ENCODE data around the gene FIBCD1. TPM values are rescaled to one million over a fixed set of nuclear protein-coding genes. Genes with fewer than 3 reads are reported as not detected.

The FIBCD1 gene
- total and polyA plus RNA-seq, 7 experiments from 2014 or later: not detected

DNA sequence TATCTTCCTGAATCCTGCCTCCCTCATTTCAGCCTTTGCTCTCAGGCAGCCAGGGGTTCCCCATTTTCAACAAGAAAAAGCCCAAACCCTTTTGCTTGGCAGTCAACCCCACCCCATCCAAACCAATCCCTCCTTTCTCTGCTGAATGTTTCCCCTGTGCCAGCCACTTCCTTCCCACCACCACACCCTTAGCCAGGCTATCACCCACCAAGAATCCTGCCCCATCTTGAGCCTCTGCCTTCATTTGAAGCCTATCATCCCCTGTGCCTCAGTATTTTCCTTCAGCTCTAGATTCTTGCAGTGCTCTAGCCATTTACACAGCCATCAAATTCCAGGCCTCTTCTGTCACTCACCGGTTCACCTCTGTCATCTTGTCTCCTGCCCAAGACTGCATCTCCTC, 15.3 kb upstream of the FIBCD1 start:
- peaks cover 0 to 5% (median 0%) of the 10 kb centered on the region in 5 donors for H3K36me3 Mint-ChIP-seq
- H3K4me3 ChIP-seq (ENCODE audit: low read length): no peak overlapping the region
- ChIA-PET POLR2A (no interaction called here), CTCF (no interaction called here)
- intact Hi-C loops (cut with micrococcal nuclease): no loop called here
- ATAC-seq (no peak), DNase-seq (no peak)
- H3K27me3 ChIP-seq (ENCODE audit: control insufficient read depth in 2 of 2, insufficient read depth in 2 of 2, low read length in 2 of 2): no peaks in the 10 kb centered on the region
- peaks cover 0 to 19% (median 2%) of the 10 kb centered on the region in 11 donors for H3K9me3 Mint-ChIP-seq
- no peaks in the 10 kb centered on the region for H3K36me3 ChIP-seq (ENCODE audit: control insufficient read depth in 2 of 3, insufficient read depth in 3 of 3, low read length in 3 of 3)
- peaks cover 0 to 24% (median 19%) of the 10 kb centered on the region in 5 donors for H3K27me3 Mint-ChIP-seq
- H3K4me1 Mint-ChIP-seq: peaks cover 0 to 5% (median 0%) of the 10 kb centered on the region in 7 donors
- H3K27ac ChIP-seq (ENCODE audit: low read depth, low read length): no peak overlapping the region
- no peak overlapping the region for H3K4me3 Mint-ChIP-seq
- no peak overlapping the region for H3K27ac Mint-ChIP-seq
- H3K9me3 ChIP-seq (ENCODE audit: control insufficient read depth in 2 of 3, low read length in 3 of 3): peaks cover 0 to 6% (median 0%) of the 10 kb centered on the region in 3 experiments
- no peaks in the 10 kb centered on the region for H3K4me1 ChIP-seq (ENCODE audit: control insufficient read depth in 2 of 2, insufficient read depth in 2 of 2, low read length in 2 of 2)

GRCh38 chr9:130952065-130952762, 13.2 kb upstream of the FIBCD1 start:
- H3K9me3 ChIP-seq (ENCODE audit: control insufficient read depth in 2 of 3, low read length in 3 of 3): peaks cover 0 to 6% (median 0%) of the 10 kb centered on the region in 3 experiments
- peaks cover 0 to 20% (median 4%) of the 10 kb centered on the region in 11 donors for H3K9me3 Mint-ChIP-seq
- no peak overlapping the region for H3K4me3 ChIP-seq (ENCODE audit: low read length)
- no peaks in the 10 kb centered on the region for H3K27me3 ChIP-seq (ENCODE audit: control insufficient read depth in 2 of 2, insufficient read depth in 2 of 2, low read length in 2 of 2)
- H3K4me3 Mint-ChIP-seq: no peak overlapping the region
- DNase-seq: no peak
- intact Hi-C loops (cut with micrococcal nuclease): no loop called here
- CTCF ChIA-PET: no interaction called here
- H3K4me1 Mint-ChIP-seq: peaks cover 0 to 5% (median 0%) of the 10 kb centered on the region in 7 donors
- H3K36me3 Mint-ChIP-seq: no peaks in the 10 kb centered on the region
- no peaks in the 10 kb centered on the region for H3K36me3 ChIP-seq (ENCODE audit: control insufficient read depth in 2 of 3, insufficient read depth in 3 of 3, low read length in 3 of 3)
- H3K27me3 Mint-ChIP-seq: peaks cover 0 to 41% (median 40%) of the 10 kb centered on the region in 5 donors
- peak overlapping the region in 1 of 9 donors; percentile 66 for H3K27ac Mint-ChIP-seq
- no peaks in the 10 kb centered on the region for H3K4me1 ChIP-seq (ENCODE audit: control insufficient read depth in 2 of 2, insufficient read depth in 2 of 2, low read length in 2 of 2)
- POLR2A ChIA-PET: no interaction called here
- ATAC-seq: no peak
- no peak overlapping the region for H3K27ac ChIP-seq (ENCODE audit: low read depth, low read length)

DNA sequence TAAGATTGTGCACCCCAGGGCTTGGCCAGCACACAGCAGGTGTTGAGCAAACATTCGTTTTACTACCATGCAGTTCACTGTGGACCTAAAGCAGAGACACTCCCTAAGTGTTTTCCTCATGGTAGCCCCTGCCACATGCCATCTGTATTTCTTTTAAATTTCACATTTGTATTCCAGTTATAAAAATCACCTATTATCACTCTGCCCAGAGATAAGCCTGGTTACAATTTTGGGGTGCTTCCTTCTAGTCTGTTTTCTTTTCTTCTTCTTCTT, 10.9 kb upstream of the FIBCD1 start:
- peaks cover 0 to 5% (median 0%) of the 10 kb centered on the region in 7 donors for H3K4me1 Mint-ChIP-seq
- H3K4me3 ChIP-seq (ENCODE audit: low read length): no peak overlapping the region
- peaks cover 0 to 20% (median 4%) of the 10 kb centered on the region in 11 donors for H3K9me3 Mint-ChIP-seq
- intact Hi-C loops (cut with micrococcal nuclease): no loop called here
- ChIA-PET CTCF (no interaction called here), POLR2A (no interaction called here)
- H3K4me1 ChIP-seq (ENCODE audit: control insufficient read depth in 2 of 2, insufficient read depth in 2 of 2, low read length in 2 of 2): no peaks in the 10 kb centered on the region
- H3K27ac ChIP-seq (ENCODE audit: low read depth, low read length): no peak overlapping the region
- no peaks in the 10 kb centered on the region for H3K36me3 ChIP-seq (ENCODE audit: control insufficient read depth in 2 of 3, insufficient read depth in 3 of 3, low read length in 3 of 3)
- peaks cover 7 to 46% (median 43%) of the 10 kb centered on the region in 5 donors for H3K27me3 Mint-ChIP-seq
- no peaks in the 10 kb centered on the region for H3K36me3 Mint-ChIP-seq
- H3K9me3 ChIP-seq (ENCODE audit: control insufficient read depth in 2 of 3, low read length in 3 of 3): peaks cover 0 to 6% (median 0%) of the 10 kb centered on the region in 3 experiments
- ATAC-seq (no peak), DNase-seq (no peak)
- H3K27me3 ChIP-seq (ENCODE audit: control insufficient read depth in 2 of 2, insufficient read depth in 2 of 2, low read length in 2 of 2): no peaks in the 10 kb centered on the region
- no peak overlapping the region for H3K4me3 Mint-ChIP-seq
- no peak overlapping the region for H3K27ac Mint-ChIP-seq

GRCh38 chr9:130949188-130950038, 10.4 kb upstream of the FIBCD1 start:
- peaks cover 7 to 51% (median 43%) of the 10 kb centered on the region in 5 donors for H3K27me3 Mint-ChIP-seq
- H3K36me3 Mint-ChIP-seq: no peaks in the 10 kb centered on the region
- H3K36me3 ChIP-seq (ENCODE audit: control insufficient read depth in 2 of 3, insufficient read depth in 3 of 3, low read length in 3 of 3): no peaks in the 10 kb centered on the region
- ChIA-PET CTCF (no interaction called here), POLR2A (no interaction called here)
- no peak overlapping the region for H3K4me3 Mint-ChIP-seq
- no peak overlapping the region for H3K27ac Mint-ChIP-seq
- peaks cover 0 to 20% (median 4%) of the 10 kb centered on the region in 11 donors for H3K9me3 Mint-ChIP-seq
- ATAC-seq: no peak
- no peaks in the 10 kb centered on the region for H3K4me1 ChIP-seq (ENCODE audit: control insufficient read depth in 2 of 2, insufficient read depth in 2 of 2, low read length in 2 of 2)
- intact Hi-C loops (cut with micrococcal nuclease): no loop called here
- no peak for DNase-seq
- no peak overlapping the region for H3K4me3 ChIP-seq (ENCODE audit: low read length)
- H3K4me1 Mint-ChIP-seq: peaks cover 0 to 5% (median 0%) of the 10 kb centered on the region in 7 donors
- H3K27me3 ChIP-seq (ENCODE audit: control insufficient read depth in 2 of 2, insufficient read depth in 2 of 2, low read length in 2 of 2): no peaks in the 10 kb centered on the region
- H3K9me3 ChIP-seq (ENCODE audit: control insufficient read depth in 2 of 3, low read length in 3 of 3): peaks cover 0 to 6% (median 0%) of the 10 kb centered on the region in 3 experiments
- no peak overlapping the region for H3K27ac ChIP-seq (ENCODE audit: low read depth, low read length)

GRCh38 chr9:130948266-130948665, 9.2 kb upstream of the FIBCD1 start:
- no peak for DNase-seq
- POLR2A ChIA-PET: no interaction called here
- H3K4me3 ChIP-seq (ENCODE audit: low read length): no peak overlapping the region
- H3K36me3 Mint-ChIP-seq: no peaks in the 10 kb centered on the region
- no peak overlapping the region for H3K4me3 Mint-ChIP-seq
- H3K27ac Mint-ChIP-seq: no peak overlapping the region
- H3K9me3 Mint-ChIP-seq: peaks cover 0 to 20% (median 4%) of the 10 kb centered on the region in 11 donors
- no peaks in the 10 kb centered on the region for H3K27me3 ChIP-seq (ENCODE audit: control insufficient read depth in 2 of 2, insufficient read depth in 2 of 2, low read length in 2 of 2)
- H3K4me1 Mint-ChIP-seq: peaks cover 0 to 5% (median 0%) of the 10 kb centered on the region in 7 donors
- no peaks in the 10 kb centered on the region for H3K36me3 ChIP-seq (ENCODE audit: control insufficient read depth in 2 of 3, insufficient read depth in 3 of 3, low read length in 3 of 3)
- H3K27ac ChIP-seq (ENCODE audit: low read depth, low read length): no peak overlapping the region
- intact Hi-C loops (cut with micrococcal nuclease): no loop called here
- H3K4me1 ChIP-seq (ENCODE audit: control insufficient read depth in 2 of 2, insufficient read depth in 2 of 2, low read length in 2 of 2): no peaks in the 10 kb centered on the region
- CTCF ChIA-PET: interaction anchor here (0.6 kb wide), 1 partner anchor 786 kb away, joined by 3 read pairs; no protein-coding TSS in a partner anchor
- H3K27me3 Mint-ChIP-seq: peaks cover 10 to 59% (median 45%) of the 10 kb centered on the region in 5 donors
- H3K9me3 ChIP-seq (ENCODE audit: control insufficient read depth in 2 of 3, low read length in 3 of 3): peaks cover 0 to 6% (median 0%) of the 10 kb centered on the region in 3 experiments
- ATAC-seq: no peak

GRCh38 chr9:130947618-130948140, 8.6 kb upstream of the FIBCD1 start:
- H3K36me3 ChIP-seq (ENCODE audit: control insufficient read depth in 2 of 3, insufficient read depth in 3 of 3, low read length in 3 of 3): no peaks in the 10 kb centered on the region
- H3K9me3 ChIP-seq (ENCODE audit: control insufficient read depth in 2 of 3, low read length in 3 of 3): peaks cover 0 to 6% (median 0%) of the 10 kb centered on the region in 3 experiments
- H3K36me3 Mint-ChIP-seq: no peaks in the 10 kb centered on the region
- POLR2A ChIA-PET: no interaction called here
- H3K9me3 Mint-ChIP-seq: peaks cover 0 to 20% (median 4%) of the 10 kb centered on the region in 11 donors
- ATAC-seq (no peak), DNase-seq (no peak)
- peaks cover 10 to 61% (median 47%) of the 10 kb centered on the region in 5 donors for H3K27me3 Mint-ChIP-seq
- H3K4me3 Mint-ChIP-seq: no peak overlapping the region
- CTCF ChIA-PET: interaction anchor here (0.6 kb wide), 1 partner anchor 785 kb away, joined by 3 read pairs; no protein-coding TSS in a partner anchor
- no peaks in the 10 kb centered on the region for H3K27me3 ChIP-seq (ENCODE audit: control insufficient read depth in 2 of 2, insufficient read depth in 2 of 2, low read length in 2 of 2)
- no peak overlapping the region for H3K27ac ChIP-seq (ENCODE audit: low read depth, low read length)
- H3K4me1 ChIP-seq (ENCODE audit: control insufficient read depth in 2 of 2, insufficient read depth in 2 of 2, low read length in 2 of 2): no peaks in the 10 kb centered on the region
- intact Hi-C loops (cut with micrococcal nuclease): no loop called here
- no peak overlapping the region for H3K4me3 ChIP-seq (ENCODE audit: low read length)
- H3K4me1 Mint-ChIP-seq: peaks cover 0 to 5% (median 0%) of the 10 kb centered on the region in 7 donors
- no peak overlapping the region for H3K27ac Mint-ChIP-seq

All from naive thymus-derived CD4-positive, alpha-beta T cell (primary cell).